A549 (cell line): ENCODE measurements around the gene PHTF2.

Experiments used
- CEBPB ChIP-seq, 2 experiments: fragments of >200 bp in 1 of 2; sonication (Bioruptor Twin) in 1 of 2; formaldehyde crosslinking in 1 of 2; IDR thresholded peaks; 2 replicates each; pipeline ENCODE4 v1.6.1; 2012 to 2016
- HEYL ChIP-seq: fragments of 250-450 bp; sonication (Bioruptor Pico); IDR thresholded peaks from 2 replicates; pipeline ENCODE4 v1.8.0; 2021; ENCODE audit warnings: mild to moderate bottlenecking, moderate library complexity
- HOXA7 ChIP-seq: fragments of 250-450 bp; sonication (Bioruptor Pico); IDR thresholded peaks from 2 replicates; pipeline ENCODE4 v1.5.0; 2020; ENCODE audit warnings: mild to moderate bottlenecking, moderate library complexity
- JUN ChIP-seq, 2 experiments: fragments of >200 bp; sonication (Bioruptor Twin); formaldehyde crosslinking; IDR thresholded peaks; 2 replicates in 1 of 2; 3 replicates in 1 of 2; pipeline ENCODE4 v1.6.1; 2016 to 2017
- MAZ ChIP-seq: fragments of 150-350 bp; IDR thresholded peaks from 2 replicates; pipeline ENCODE4 v1.6.1; 2014; ENCODE audit warnings: antibody characterized with exemption, low read depth, low read length, borderline replicate concordance
- MYC ChIP-seq: IDR thresholded peaks from 2 replicates; pipeline ENCODE4 v1.6.1; 2012; ENCODE audit warnings: mild to moderate bottlenecking, inconsistent platforms, low read length, improper control_type of control experiment, borderline replicate concordance
- NR3C1 ChIP-seq: fragments of >200 bp; sonication (Bioruptor Twin); formaldehyde crosslinking; IDR thresholded peaks from 3 replicates; pipeline ENCODE4 v1.6.1; 2017
- PHF8 ChIP-seq: fragments of 200-600 bp; sonication (generic); IDR thresholded peaks from 2 replicates; pipeline ENCODE4 v1.6.1; 2016; ENCODE audit warnings: low read depth, mild to moderate bottlenecking, antibody characterized with exemption, moderate library complexity, borderline replicate concordance
- POLR2A ChIP-seq: IDR thresholded peaks from 2 replicates; pipeline ENCODE4 v1.6.1; 2012; ENCODE audit warnings: mild to moderate bottlenecking, low read length
- RAD21 ChIP-seq, 2 experiments: fragments of >200 bp in 1 of 2; sonication (Bioruptor Twin) in 1 of 2; formaldehyde crosslinking in 1 of 2; IDR thresholded peaks in 1 of 2; conservative IDR thresholded peaks in 1 of 2; 2 replicates in 1 of 2; 3 replicates in 1 of 2; pipeline ENCODE4 v1.6.1; 2012 to 2018; ENCODE audit warnings: inconsistent platforms in 1 of 2
- RNF2 ChIP-seq: fragments of 200-600 bp; sonication (generic); IDR thresholded peaks from 2 replicates; pipeline ENCODE4 v1.6.1; 2016; ENCODE audit warnings: low read depth, mild to moderate bottlenecking, antibody characterized with exemption, moderate library complexity, borderline replicate concordance
- SMC3 ChIP-seq: fragments of >200 bp; sonication (Bioruptor Twin); formaldehyde crosslinking; IDR thresholded peaks from 3 replicates; pipeline ENCODE4 v1.6.1; 2018; ENCODE audit warnings: inconsistent platforms
- TF ChIP-seq, protein P1 (sequence below): fragments of >200 bp; sonication (Bioruptor Twin); formaldehyde crosslinking; IDR thresholded peaks from 3 replicates; pipeline ENCODE4 v1.5.1; 2016
- TF ChIP-seq, protein P2 (sequence below): fragments of >200 bp; sonication (Bioruptor Twin); formaldehyde crosslinking; IDR thresholded peaks from 3 replicates; pipeline ENCODE4 v1.6.1; 2016

DNA sequence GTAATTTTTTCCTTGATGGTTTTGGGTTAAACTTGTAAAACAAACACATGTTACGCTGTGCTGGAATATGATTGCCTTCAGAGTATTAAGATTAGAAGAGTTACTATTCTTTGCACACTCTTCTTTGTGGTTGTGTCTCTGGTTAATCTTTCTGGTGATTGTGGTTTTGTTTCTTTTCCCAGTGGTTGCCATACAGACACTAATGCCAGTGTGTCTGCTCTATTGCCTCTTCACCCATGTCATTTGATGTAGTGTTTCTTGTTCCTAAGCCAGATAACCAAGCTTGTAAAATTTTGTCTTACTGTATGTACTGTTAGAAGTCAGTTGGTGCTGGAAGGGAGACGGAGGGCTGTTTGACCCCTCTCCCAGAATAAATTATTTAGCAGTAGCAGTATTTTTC, 124.8 kb downstream of the PHTF2 start:
- TF ChIP-seq, protein P1, sequence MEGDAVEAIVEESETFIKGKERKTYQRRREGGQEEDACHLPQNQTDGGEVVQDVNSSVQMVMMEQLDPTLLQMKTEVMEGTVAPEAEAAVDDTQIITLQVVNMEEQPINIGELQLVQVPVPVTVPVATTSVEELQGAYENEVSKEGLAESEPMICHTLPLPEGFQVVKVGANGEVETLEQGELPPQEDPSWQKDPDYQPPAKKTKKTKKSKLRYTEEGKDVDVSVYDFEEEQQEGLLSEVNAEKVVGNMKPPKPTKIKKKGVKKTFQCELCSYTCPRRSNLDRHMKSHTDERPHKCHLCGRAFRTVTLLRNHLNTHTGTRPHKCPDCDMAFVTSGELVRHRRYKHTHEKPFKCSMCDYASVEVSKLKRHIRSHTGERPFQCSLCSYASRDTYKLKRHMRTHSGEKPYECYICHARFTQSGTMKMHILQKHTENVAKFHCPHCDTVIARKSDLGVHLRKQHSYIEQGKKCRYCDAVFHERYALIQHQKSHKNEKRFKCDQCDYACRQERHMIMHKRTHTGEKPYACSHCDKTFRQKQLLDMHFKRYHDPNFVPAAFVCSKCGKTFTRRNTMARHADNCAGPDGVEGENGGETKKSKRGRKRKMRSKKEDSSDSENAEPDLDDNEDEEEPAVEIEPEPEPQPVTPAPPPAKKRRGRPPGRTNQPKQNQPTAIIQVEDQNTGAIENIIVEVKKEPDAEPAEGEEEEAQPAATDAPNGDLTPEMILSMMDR: no peak
- TF ChIP-seq POLR2A: no peak
- no peak for TF ChIP-seq MAZ
- TF ChIP-seq RNF2: no peak
- TF ChIP-seq SMC3: no peak
- TF ChIP-seq HOXA7 (CRISPR knock-in tag): no peak
- TF ChIP-seq RAD21 (conservative IDR thresholded peaks at IDR 0.05 in 1 of 2, IDR thresholded peaks at IDR 0.05 in 1 of 2): no peak
- no peak for TF ChIP-seq MYC
- no peak for TF ChIP-seq HEYL
- TF ChIP-seq JUN (IDR thresholded peaks at IDR 0.05): no peak
- TF ChIP-seq PHF8: no peak
- no peak for TF ChIP-seq CEBPB (IDR thresholded peaks at IDR 0.05)
- TF ChIP-seq NR3C1: no peak
- TF ChIP-seq, protein P2, sequence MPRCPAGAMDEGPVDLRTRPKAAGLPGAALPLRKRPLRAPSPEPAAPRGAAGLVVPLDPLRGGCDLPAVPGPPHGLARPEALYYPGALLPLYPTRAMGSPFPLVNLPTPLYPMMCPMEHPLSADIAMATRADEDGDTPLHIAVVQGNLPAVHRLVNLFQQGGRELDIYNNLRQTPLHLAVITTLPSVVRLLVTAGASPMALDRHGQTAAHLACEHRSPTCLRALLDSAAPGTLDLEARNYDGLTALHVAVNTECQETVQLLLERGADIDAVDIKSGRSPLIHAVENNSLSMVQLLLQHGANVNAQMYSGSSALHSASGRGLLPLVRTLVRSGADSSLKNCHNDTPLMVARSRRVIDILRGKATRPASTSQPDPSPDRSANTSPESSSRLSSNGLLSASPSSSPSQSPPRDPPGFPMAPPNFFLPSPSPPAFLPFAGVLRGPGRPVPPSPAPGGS: no peak
